NOMO-1 treated with dmso at 0.1 percent for 144 hours (cell line): ENCODE results near the gene YY1.
A peak's percentile ranks its signal among the peaks of the same experiment; 100 is the strongest.
"Not testable (repeated sequence)": the region's sequence is repeated elsewhere in the genome, so short reads cannot be mapped to it uniquely, and the experiment has no call there.

Experiments
- DNase-seq: peaks from one replicate; lab custom pipeline; 2025; ENCODE audit not compliant: unreplicated experiment; lab: John Stamatoyannopoulos, UW

Gene YY1

GRCh38 chr14:100213956-100214769, 24.8 kb upstream of the YY1 start:
- peak; percentile 85 for DNase-seq

- no peak for DNase-seq
Measured at GRCh38 chr14:100214770-100215083, 24.2 kb upstream of the YY1 start.

GRCh38 chr14:100215330-100215885, 23.5 kb upstream of the YY1 start:
- no peak for DNase-seq

- no peak for DNase-seq
Measured at GRCh38 chr14:100219126-100219785, 19.7 kb upstream of the YY1 start.

- DNase-seq, result peak; percentile 83
Measured at GRCh38 chr14:100221533-100222223, 17.3 kb upstream of the YY1 start.

GRCh38 chr14:100222224-100223093, 16.5 kb upstream of the YY1 start:
- DNase-seq, result peak; percentile 28

GRCh38 chr14:100223332-100224201, 15.4 kb upstream of the YY1 start:
- no peak for DNase-seq

GRCh38 chr14:100224229-100224866, 14.6 kb upstream of the YY1 start:
- no peak for DNase-seq

- no peak for DNase-seq
Measured at GRCh38 chr14:100225169-100225568, 13.8 kb upstream of the YY1 start.

GRCh38 chr14:100230361-100230760, 8.6 kb upstream of the YY1 start:
- DNase-seq, result no peak

- DNase-seq, result no peak
Measured at GRCh38 chr14:100234511-100234910, 4.4 kb upstream of the YY1 start.

GRCh38 chr14:100236271-100236818, 2.6 kb upstream of the YY1 start:
- not testable (repeated sequence) for DNase-seq

GRCh38 chr14:100236881-100237280, 2.1 kb upstream of the YY1 start:
- no peak for DNase-seq

- peak; percentile 35 for DNase-seq
Measured at GRCh38 chr14:100237735-100238418, 1.1 kb upstream of the YY1 start.

- no peak for DNase-seq
Measured at GRCh38 chr14:100239211-100239839, 381 bp downstream of the YY1 start.

GRCh38 chr14:100239840-100240667, 1.1 kb downstream of the YY1 start:
- DNase-seq, result peak; percentile 67

GRCh38 chr14:100240668-100241032, 1.7 kb downstream of the YY1 start:
- no peak for DNase-seq
